Activated T-helper 2 cell treated with anti-CD3 and anti-CD28 coated beads, Interferon-gamma antibody, Interleukin-2, Interleukin-4, amounts not matched to agents 10 μg/mL and 5 μg/mL and 100 μg/mL, durations not matched to agents 14 hours and 24 hours and 36 hours (primary cell): ENCODE data around the gene METAP1D. TPM values are rescaled to one million over a fixed set of nuclear protein-coding genes. Genes with fewer than 3 reads are reported as not detected.

Source experiments
- DNase-seq: peaks from one replicate; pipeline ENCODE4 v3.0.0; 2021; ENCODE audit warnings: low spot score
- H3K27ac Mint-ChIP-seq: one replicate; pipeline ENCODE4 v1.8.0; 2021; ENCODE audit warnings: mixed read lengths
- H3K27me3 Mint-ChIP-seq: one replicate; pipeline ENCODE4 v1.8.0; 2021; ENCODE audit warnings: low read depth, mixed read lengths
- H3K36me3 Mint-ChIP-seq: one replicate; pipeline ENCODE4 v1.8.0; 2021; ENCODE audit warnings: low read depth, mixed read lengths
- H3K4me1 Mint-ChIP-seq: one replicate; pipeline ENCODE4 v1.8.0; 2021; ENCODE audit warnings: low read depth, mixed read lengths
- H3K4me3 Mint-ChIP-seq: one replicate; pipeline ENCODE4 v1.8.0; 2021; ENCODE audit warnings: low read depth, mild to moderate bottlenecking, moderate library complexity, mixed read lengths
- H3K9me3 Mint-ChIP-seq: one replicate; pipeline ENCODE4 v1.8.0; 2021; ENCODE audit warnings: mixed read lengths
- intact Hi-C: fragments of 100-400 bp; cut with micrococcal nuclease; formaldehyde crosslinking; loops from one replicate; pipeline ENCODE4 v1.15.1; 2023
- total RNA-seq: library from RNA; stranded (reverse); gene quantifications from 2 replicates; pipeline ENCODE4 v1.2.3, GENCODE V29; 2022

The METAP1D gene
- total RNA-seq, 1 donor from 2014 or later, result 7.9 TPM

DNA sequence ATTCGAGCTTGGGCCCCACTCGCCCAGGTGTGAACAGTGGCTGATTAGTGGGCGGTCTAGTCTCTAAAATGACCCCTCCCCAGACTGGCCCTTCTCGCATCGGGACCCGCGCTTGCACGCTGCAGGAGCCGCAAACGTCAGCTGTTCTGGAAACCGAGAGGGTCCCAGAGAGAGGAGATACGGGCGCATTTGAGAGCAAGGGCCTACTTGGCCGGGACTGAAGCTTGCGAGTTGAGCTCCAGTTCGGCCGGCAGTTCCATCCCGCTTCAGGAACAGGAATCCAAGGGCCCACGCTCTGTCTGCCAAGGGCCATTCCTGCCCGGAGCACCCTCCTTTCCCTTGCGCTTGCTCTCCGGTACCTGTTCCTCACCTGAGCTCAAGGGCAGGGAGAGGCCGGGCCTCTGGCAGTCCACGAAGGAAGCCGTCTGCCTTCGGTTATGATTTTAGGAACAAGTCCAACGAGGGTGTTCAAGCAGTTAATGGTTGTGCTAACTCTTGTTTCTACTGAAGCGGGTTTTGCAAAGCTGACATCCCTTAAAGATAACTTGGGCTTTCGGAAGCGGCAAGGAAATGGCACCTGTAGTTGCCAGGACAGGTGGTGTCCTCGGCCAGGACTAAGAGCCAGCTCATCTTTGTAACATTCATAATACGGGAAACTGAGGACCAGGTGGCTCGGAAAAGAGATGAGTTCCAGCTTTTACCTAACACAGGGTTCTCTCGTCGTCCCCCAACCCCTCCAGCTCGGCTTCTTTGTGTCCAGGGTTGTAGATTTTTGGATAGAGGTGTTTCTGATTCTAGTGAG is 81.7 kb downstream of the METAP1D start:
- intact Hi-C loops, result loop anchor here (5.0 kb wide), 2 partner anchors 346 to 374 kb away; partner anchors contain the start of gene ITGA6
- H3K4me3 Mint-ChIP-seq, result no peak overlapping the region
- H3K36me3 Mint-ChIP-seq, result peaks cover 3% of the 10 kb centered on the region
- H3K9me3 Mint-ChIP-seq, result no peaks in the 10 kb centered on the region
- H3K27ac Mint-ChIP-seq, result no peak overlapping the region
- peaks cover 28% of the 10 kb centered on the region for H3K4me1 Mint-ChIP-seq
- peaks cover 85% of the 10 kb centered on the region for H3K27me3 Mint-ChIP-seq
- DNase-seq, result no peak

DNA sequence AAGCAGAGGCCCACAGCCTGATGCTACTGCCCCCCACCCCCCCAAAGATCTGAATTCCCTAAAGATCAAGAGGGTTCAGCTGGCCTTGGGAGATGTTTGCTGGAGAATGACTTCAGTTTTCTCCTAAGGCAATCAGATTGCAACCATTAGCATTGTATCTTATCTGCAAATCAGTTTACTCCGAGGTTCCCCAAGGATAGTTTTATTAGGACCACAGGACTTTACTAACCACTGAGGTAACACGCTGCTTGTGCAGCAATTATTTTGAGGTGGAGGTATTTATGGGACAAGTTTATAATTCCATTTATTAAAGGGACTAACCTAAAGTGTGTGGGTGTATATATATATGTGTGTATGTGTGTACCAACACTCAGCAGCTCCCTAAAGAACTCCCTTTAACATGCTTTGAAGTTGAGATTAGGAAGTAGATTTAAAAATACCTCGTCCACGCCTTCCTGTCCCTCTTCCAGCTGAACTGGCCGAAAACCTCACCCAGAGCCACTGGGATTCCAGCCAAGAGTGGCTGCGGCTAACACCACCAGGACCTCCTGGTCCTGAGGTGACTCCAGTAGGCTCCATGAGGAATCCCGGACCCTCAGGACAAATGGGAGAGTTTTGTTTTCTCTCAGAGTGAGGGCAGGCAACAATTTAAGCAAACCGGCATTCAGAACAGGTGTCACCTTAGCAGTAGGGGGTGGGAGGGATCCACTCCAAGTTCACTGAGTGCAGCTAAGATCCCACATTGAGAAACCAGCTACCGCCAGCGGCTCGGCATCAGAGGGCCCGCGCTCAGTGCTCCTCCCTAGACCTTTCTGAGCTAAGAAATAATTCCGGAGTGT is 82.6 kb downstream of the METAP1D start:
- no peak overlapping the region for H3K4me3 Mint-ChIP-seq
- peaks cover 30% of the 10 kb centered on the region for H3K4me1 Mint-ChIP-seq
- DNase-seq, result no peak

DNA sequence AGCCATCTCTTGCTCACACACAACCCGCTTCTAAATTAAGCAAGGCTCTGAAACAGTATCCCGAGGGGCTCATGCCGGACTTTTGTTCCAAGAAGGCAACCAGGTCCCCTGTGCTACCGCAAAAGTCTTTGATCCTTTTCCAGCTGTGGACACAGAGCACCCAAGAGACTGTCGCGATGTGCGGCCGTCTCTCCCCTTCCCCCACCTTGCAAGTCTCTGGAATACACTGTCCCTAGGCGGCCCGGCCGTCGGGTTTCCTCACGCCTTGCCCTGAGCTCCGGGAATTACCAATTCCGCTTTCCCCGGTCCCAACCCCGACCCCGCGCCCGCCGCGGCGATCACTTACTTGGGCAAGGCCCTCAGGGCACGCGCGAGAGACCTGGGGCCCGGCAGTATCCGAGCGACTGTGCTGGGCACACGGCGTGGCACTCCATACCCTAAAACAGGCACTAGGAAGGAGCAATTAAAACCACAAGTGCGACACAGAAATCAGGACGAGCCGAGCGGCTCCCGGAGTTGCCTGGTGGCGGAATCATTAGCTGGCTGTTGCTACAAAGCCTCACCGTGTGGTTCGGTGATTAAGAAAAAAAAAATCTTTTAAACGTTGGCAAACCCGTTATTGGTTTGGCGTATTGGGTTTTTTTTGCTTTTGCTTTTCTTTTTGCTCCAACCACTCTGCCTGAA is 83.3 kb downstream of the METAP1D start:
- Mint-ChIP-seq H3K9me3 (no peaks in the 10 kb centered on the region), H3K36me3 (peaks cover 3% of the 10 kb centered on the region), H3K4me1 (peaks cover 30% of the 10 kb centered on the region), H3K27me3 (peaks cover 90% of the 10 kb centered on the region), H3K27ac (no peak overlapping the region), H3K4me3 (peak overlapping the region; percentile 49)
- intact Hi-C loops, result loop anchor here (5.0 kb wide), 2 partner anchors 344 to 376 kb away; partner anchors contain the start of gene ITGA6
- no peak for DNase-seq

More for the DNA sequence above, 82.6 kb downstream of the METAP1D start:
- H3K36me3 Mint-ChIP-seq, result peaks cover 3% of the 10 kb centered on the region
- no peak overlapping the region for H3K27ac Mint-ChIP-seq
- intact Hi-C loops, result loop anchor here (5.0 kb wide), 2 partner anchors 345 to 375 kb away; partner anchors contain the start of gene ITGA6
- peaks cover 88% of the 10 kb centered on the region for H3K27me3 Mint-ChIP-seq
- no peaks in the 10 kb centered on the region for H3K9me3 Mint-ChIP-seq

DNA sequence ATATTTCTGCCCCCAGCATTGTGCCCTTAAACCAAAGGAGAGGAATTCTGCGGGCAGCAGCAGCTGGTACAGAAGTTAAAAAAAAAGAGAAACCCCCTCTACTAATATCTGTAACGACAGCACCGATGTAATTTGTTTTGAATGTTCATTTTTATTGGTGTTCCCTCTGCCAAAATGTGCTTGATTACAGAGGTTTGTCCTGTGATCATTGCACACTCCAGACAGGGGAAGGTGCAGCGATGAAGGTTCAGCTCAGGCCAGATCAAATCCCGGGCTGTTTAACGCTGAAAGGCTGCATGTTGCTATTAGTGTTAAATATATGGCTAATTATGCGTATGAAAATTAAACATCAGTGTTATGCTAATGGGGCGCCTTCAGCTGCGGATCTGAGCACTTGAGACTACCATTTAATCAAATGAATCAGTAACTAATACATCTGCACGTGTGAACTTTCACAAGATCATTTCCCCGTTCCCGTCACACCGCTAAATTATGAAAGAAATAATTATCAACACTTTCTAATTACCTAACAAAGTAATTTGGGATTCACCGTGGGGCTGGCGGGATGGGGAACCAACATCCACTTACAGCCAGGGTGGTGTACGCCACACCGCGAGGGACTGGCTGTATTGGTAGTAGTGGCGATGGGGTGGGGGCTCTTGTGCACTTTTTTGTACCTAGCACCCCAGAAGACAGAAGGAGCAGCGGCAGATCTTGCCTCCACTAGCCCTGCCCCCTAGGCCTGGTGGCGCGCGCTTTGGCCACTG is 84.1 kb downstream of the METAP1D start:
- Mint-ChIP-seq H3K27ac (peak overlapping the region; percentile 33), H3K4me1 (peaks cover 33% of the 10 kb centered on the region), H3K9me3 (no peaks in the 10 kb centered on the region), H3K36me3 (peaks cover 7% of the 10 kb centered on the region), H3K4me3 (peak overlapping the region; percentile 75), H3K27me3 (peaks cover 95% of the 10 kb centered on the region)
- DNase-seq, result no peak
- intact Hi-C loops, result loop anchor here (1.0 to 5.0 kb wide), 3 partner anchors 9 to 377 kb away; partner anchors contain the start of gene ITGA6

- H3K27ac Mint-ChIP-seq, result peak overlapping the region; percentile 33
- no peak for DNase-seq
- H3K36me3 Mint-ChIP-seq, result peaks cover 7% of the 10 kb centered on the region
- no peaks in the 10 kb centered on the region for H3K9me3 Mint-ChIP-seq
- H3K27me3 Mint-ChIP-seq, result peaks cover 93% of the 10 kb centered on the region
- H3K4me1 Mint-ChIP-seq, result peaks cover 33% of the 10 kb centered on the region
- H3K4me3 Mint-ChIP-seq, result peak overlapping the region; percentile 75
- intact Hi-C loops, result loop anchor here (1.0 to 5.0 kb wide), 3 partner anchors 9 to 377 kb away; partner anchors contain the start of gene ITGA6
These were observed 84.6 kb downstream of the METAP1D start for GRCh38 chr2:172084395-172084644.

DNA sequence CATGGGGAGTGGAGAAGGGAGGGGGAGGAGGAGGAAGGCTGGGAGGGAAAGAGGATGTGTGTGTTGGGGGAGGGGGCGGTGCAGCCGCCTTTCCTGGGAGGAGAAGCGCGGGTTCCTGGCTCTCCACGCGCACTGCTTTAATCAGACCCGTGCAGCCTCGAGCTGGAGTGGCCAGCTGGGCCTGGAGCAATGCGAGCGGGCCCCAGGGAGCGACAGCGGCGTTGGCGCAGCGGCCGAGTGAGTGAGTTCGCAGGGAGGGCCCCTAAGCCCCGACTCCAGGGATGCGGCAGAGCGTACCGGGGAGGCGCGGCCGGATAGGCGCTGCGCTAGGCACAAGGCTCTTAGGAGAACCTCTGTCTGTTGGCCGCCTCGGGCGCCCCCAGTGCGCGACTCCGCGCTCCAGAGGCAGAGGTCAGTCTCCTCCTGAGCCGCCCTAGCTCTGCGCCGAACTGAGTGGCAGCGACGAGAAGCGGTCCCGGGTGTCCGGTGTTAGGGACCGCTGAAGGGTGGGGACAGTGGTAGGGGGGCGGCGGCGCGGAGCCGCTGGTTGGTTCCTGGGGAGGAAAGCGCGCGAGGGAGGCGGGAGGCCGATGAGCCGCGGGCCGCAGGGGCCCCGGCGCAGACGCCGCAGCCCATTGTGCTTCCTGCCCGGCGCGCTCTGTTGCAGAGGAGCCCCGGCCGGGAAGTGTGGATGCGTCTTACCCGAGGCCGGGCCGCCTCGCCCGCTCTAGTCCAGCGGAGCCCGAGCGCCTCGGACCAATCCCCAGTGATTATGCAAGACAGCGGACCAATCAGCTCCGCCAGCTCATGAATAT is 85.1 kb downstream of the METAP1D start:
- Mint-ChIP-seq H3K36me3 (peaks cover 9% of the 10 kb centered on the region), H3K4me3 (peak overlapping the region; percentile 75), H3K27ac (peak overlapping the region; percentile 58), H3K9me3 (no peaks in the 10 kb centered on the region), H3K27me3 (peaks cover 92% of the 10 kb centered on the region), H3K4me1 (peaks cover 33% of the 10 kb centered on the region)
- intact Hi-C loops, result loop anchor here (1.0 to 5.0 kb wide), 4 partner anchors 8 to 378 kb away; partner anchors contain the start of gene ITGA6
- no peak for DNase-seq

DNA sequence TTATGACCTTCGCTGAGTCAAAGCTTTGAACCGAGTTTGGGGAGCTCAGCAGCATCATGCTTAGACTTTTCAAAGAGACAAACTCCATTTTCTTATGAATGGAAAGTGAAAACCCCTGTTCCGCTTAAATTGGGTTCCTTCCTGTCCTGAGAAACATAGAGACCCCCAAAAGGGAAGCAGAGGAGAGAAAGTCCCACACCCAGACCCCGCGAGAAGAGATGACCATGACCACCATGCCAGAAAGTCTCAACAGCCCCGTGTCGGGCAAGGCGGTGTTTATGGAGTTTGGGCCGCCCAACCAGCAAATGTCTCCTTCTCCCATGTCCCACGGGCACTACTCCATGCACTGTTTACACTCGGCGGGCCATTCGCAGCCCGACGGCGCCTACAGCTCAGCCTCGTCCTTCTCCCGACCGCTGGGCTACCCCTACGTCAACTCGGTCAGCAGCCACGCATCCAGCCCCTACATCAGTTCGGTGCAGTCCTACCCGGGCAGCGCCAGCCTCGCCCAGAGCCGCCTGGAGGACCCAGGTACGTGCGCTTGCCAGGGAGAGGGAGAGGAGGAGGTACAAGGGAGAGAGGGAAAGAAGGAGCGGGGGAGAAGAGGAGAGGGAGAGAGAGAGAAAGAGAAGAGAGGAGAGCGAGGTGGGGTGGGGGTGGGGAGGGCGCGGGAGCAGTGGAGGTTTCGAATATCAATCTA is 85.9 kb downstream of the METAP1D start, which contains the start of gene DLX1:
TSS of gene DLX1 (plus strand) at position 48 of the 700 bp plus-strand sequence. CDS start at position 219, 171 bp downstream.
- H3K36me3 Mint-ChIP-seq, result peaks cover 9% of the 10 kb centered on the region
- no peak for DNase-seq

GRCh38 chr2:172086241-172087206 is 86.8 kb downstream of the METAP1D start:
- peaks cover 6% of the 10 kb centered on the region for H3K36me3 Mint-ChIP-seq
- H3K4me3 Mint-ChIP-seq, result peak overlapping the region; percentile 30
- intact Hi-C loops, result no loop called here
- no peaks in the 10 kb centered on the region for H3K9me3 Mint-ChIP-seq
- peak overlapping the region; percentile 12 for H3K27ac Mint-ChIP-seq
- DNase-seq, result no peak
- peaks cover 31% of the 10 kb centered on the region for H3K4me1 Mint-ChIP-seq
- peaks cover 90% of the 10 kb centered on the region for H3K27me3 Mint-ChIP-seq

More for the DNA sequence above, 85.9 kb downstream of the METAP1D start, which contains the start of gene DLX1:
- intact Hi-C loops, result loop anchor here (1.0 kb wide), 1 partner anchor 16 kb away; no protein-coding TSS in a partner anchor
- peaks cover 31% of the 10 kb centered on the region for H3K4me1 Mint-ChIP-seq
- H3K27me3 Mint-ChIP-seq, result peaks cover 92% of the 10 kb centered on the region
- no peaks in the 10 kb centered on the region for H3K9me3 Mint-ChIP-seq
- peak within 1 kb of the TSS; percentile 58 for H3K27ac Mint-ChIP-seq
- peak within 1 kb of the TSS; percentile 75 for H3K4me3 Mint-ChIP-seq

GRCh38 chr2:172087207-172087779 is 87.5 kb downstream of the METAP1D start:
- intact Hi-C loops, result no loop called here
- H3K27me3 Mint-ChIP-seq, result peaks cover 90% of the 10 kb centered on the region
- H3K4me3 Mint-ChIP-seq, result no peak overlapping the region
- H3K36me3 Mint-ChIP-seq, result peaks cover 6% of the 10 kb centered on the region
- H3K27ac Mint-ChIP-seq, result no peak overlapping the region
- DNase-seq, result no peak
- H3K4me1 Mint-ChIP-seq, result peaks cover 30% of the 10 kb centered on the region
- H3K9me3 Mint-ChIP-seq, result no peaks in the 10 kb centered on the region

GRCh38 chr2:172087780-172088244 is 88.1 kb downstream of the METAP1D start:
- no peak for DNase-seq
- Mint-ChIP-seq H3K36me3 (peaks cover 6% of the 10 kb centered on the region), H3K4me1 (peaks cover 28% of the 10 kb centered on the region), H3K9me3 (no peaks in the 10 kb centered on the region), H3K27ac (peak overlapping the region; percentile 26), H3K27me3 (peaks cover 90% of the 10 kb centered on the region), H3K4me3 (no peak overlapping the region)
- intact Hi-C loops, result no loop called here
